ENCODE results near the gene DDX31. TPM values are rescaled to one million over a fixed set of nuclear protein-coding genes. Genes with fewer than 3 reads are reported as not detected.
A peak's percentile ranks its signal among the peaks of the same experiment; 100 is the strongest.
"Not testable (repeated sequence)": the region's sequence is repeated elsewhere in the genome, so short reads cannot be mapped to it uniquely, and the experiment has no call there.

DDX31 gene
- 1 to 10 TPM; 6.8 to 6.9 TPM for total RNA-seq
- long read RNA-seq, donor 1, full-length matches to known transcripts: 3 of 6 reads
- long read RNA-seq, donor 1, partial matches to known transcripts: 0 of 6 reads
- long read RNA-seq, donor 1, other reads (novel, unspliced or antisense): 3 of 6 reads
- long read RNA-seq, donor 2, full-length matches to known transcripts: 8 of 13 reads
- long read RNA-seq, donor 2, partial matches to known transcripts: 3 of 13 reads
- long read RNA-seq, donor 2, other reads (novel, unspliced or antisense): 2 of 13 reads

DNA sequence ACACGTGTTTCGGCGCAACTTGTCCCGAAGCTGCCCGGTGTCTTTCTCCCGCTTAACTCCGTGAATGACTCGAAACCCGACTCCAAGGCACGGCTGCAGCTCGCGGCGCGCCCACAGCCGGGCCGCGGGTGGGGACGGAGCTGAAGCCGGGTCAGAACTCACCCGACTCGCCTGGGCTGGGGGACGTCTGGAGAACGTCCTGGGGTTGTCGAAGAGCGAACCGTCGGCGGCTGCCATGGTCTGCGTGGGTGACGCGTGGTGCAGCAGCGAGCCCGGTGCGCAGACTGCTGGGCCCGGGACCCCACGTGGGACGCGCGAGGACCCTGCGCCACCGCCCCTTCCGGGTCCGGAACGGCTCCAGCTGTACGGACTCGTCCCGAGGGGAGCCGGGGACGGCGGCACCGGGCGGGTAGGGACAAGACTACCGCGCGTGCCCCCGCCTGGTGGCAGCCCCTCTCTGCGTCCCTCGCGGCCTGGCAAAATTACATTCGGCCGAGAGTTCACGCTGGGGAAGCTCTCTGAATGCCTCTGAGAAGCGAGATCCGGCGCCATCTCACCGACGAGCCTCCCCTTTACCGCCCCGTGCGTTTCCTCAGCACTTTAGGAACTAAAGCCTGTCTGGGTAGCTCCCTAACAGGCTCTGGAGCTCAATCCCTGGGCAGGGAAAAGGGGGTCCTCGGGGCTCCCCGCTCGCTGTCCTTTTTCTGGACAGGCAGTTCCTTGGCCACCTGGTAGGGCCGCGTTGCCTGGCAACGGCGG lies at the start of gene DDX31:
Gene DDX31, minus strand, starts transcription at position 286 of the 759 bp plus-strand sequence. Its CDS starts 49 bp downstream, at position 237.
- peak; percentile 96 for DNase-seq (ENCODE audit: low spot score)
- intact Hi-C loops (cut with DNase I): loop anchor here in 1 of 2 donors (10.0 kb wide), 1 partner anchor 125 kb away; no protein-coding TSS in a partner anchor

DNA sequence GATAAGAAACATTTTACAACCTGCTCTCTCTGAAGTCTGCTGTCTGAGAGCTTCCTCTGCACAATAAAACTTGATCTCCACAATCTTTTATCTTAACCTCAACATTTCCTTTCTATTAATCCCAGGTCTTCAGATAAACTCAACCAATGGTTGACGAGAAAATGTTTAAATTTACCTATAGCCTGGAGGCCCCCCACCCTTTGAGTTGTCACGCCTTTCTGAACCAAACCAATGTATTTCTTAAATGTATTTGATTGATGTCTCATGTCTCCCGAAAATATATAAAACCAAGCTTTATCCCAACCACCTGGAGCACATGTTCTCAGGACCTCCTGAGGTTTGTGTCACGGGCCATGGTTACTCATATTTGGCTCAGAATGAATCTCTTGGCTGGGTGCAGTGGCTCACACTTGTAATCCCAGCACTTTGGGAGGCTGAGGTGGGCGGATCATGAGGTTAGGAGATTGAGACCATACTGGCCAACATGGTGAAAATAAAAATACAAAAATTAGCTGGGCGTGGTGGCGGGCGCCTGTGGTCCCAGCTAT lies 48.7 kb upstream of the DDX31 start:
- intact Hi-C loops (cut with DNase I); DNase-seq (ENCODE audit: low spot score): not testable (repeated sequence)

DNA sequence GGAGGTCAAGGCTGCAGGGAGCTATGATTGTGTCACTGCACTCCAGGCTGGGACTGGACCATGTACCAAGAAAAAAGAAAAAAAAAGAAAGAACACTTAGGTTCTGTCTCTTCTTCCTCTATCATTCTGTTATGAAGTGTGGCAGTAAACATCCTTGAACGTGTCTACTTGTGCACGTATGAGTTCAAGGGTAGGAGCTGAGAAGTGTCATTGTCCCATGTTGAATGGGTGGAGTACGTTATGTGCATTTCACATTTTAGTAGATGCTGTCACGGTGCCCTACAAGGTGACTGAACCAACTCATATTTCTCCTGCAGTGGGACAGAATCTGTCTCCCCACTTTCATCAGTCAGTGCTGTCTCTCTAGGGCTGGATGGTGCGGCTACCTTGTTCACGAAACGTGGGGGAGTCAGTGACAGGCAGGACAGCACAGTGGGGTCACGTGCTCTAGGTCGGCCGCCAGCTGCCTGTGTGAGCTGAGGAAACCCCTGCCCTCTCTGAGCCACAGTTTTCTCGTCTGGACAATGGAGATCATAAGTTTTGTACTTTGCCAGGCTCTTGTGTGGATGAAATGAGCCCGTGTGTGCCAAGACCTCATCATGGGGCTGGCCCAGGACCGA lies 47.7 kb upstream of the DDX31 start:
- DNase-seq (ENCODE audit: low spot score): no peak
- intact Hi-C loops (cut with DNase I): no loop called here

DNA sequence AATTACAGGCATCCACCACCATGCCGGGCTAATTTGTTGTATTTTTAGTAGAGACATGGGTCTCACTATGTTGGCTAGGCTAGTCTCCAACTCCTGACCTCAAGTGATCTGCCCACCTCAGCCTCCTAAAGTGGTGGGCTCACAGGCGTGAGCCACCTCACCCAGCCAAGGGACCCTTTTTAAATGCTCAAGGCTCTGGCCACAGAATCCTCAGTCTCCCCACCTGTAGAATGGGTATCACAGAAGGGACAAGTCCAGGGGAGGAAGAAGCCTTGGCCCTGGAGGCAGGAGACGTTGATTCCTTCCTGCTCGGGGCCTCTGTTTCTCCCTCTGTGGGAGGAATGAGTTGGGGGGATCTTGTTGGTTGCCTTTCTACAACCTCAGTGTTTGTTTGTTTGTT lies 46.2 kb upstream of the DDX31 start:
- intact Hi-C loops (cut with DNase I): no loop called here
- DNase-seq (ENCODE audit: low spot score): no peak

DNA sequence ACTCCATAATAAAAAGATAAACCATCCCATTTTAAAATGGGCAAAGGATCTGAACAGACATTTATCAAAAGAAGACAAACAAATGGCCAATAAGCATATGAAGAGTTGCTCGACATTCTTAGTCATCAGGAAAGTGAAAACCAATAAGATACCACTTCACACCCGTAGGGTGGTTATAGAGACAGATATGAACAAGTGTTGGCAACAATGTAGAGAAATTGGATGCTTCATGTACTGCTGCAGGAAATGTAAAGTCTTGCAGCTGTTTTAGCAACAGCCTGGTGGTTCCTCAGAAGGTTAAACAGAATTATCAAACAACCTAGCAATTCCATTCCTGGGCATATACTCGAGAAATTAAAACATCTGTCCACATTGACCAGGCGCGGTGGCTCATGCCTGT lies 43.0 kb upstream of the DDX31 start:
- no peak for DNase-seq (ENCODE audit: low spot score)
- intact Hi-C loops (cut with DNase I): no loop called here

DNA sequence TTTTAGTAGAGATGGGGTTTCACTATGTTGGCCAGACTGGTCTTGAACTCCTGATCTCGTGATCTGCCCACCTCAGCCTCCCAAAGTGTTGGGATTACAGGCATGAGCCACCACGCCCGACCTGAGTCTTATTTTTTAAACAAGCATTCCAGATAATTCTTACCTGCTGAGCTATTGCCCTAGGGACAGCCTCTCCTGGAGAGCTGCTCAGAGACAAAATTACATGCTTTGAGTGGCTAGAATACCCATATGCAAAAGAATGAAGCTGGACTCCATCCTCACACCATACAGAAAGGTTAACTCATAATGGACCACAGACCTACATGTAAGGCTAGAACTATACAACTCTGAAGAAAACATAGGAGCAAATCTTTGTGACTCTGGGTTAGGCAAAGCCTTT lies 42.1 kb upstream of the DDX31 start:
- intact Hi-C loops (cut with DNase I): no loop called here
- no peak for DNase-seq (ENCODE audit: low spot score)

DNA sequence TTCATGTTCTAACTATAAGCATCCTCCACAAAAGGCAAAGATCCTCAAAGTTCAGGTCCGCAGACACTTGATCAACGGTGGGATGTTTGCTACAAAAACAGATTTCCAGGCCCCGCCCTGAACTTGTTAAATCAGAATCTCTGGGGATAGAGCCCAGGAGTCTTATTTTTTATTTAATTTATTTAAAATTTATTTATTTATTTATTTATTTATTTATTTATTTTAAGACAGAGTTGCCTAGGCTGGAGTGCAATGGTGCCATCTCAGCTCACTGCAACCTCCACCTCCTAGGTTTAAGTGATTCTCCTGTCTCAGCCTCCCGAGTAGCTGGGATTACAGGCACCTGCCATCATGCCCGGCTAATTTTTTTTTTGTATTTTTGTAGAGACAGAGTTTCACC lies 41.4 kb upstream of the DDX31 start:
- DNase-seq (ENCODE audit: low spot score); intact Hi-C loops (cut with DNase I): not testable (repeated sequence)

DNA sequence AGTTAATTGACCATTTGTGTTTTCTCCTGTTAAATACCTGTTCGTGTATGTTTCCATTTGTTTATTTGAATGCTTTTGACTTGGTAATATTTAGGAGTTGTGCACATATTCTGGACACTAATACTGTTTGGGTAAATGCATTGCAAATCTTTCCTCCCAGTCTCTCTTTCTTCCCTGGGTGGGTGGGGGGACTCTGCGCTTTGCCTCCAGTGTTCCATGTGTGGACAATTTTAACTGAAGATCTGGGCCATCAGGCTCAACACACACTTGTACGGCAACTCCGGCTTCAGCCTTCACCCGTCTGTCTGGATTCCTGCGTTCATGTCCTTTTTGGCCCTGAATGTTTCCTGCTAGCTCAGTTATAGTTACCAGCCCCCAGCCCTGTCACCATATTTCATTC lies 40.5 kb upstream of the DDX31 start:
- DNase-seq (ENCODE audit: low spot score): no peak
- intact Hi-C loops (cut with DNase I): no loop called here

DNA sequence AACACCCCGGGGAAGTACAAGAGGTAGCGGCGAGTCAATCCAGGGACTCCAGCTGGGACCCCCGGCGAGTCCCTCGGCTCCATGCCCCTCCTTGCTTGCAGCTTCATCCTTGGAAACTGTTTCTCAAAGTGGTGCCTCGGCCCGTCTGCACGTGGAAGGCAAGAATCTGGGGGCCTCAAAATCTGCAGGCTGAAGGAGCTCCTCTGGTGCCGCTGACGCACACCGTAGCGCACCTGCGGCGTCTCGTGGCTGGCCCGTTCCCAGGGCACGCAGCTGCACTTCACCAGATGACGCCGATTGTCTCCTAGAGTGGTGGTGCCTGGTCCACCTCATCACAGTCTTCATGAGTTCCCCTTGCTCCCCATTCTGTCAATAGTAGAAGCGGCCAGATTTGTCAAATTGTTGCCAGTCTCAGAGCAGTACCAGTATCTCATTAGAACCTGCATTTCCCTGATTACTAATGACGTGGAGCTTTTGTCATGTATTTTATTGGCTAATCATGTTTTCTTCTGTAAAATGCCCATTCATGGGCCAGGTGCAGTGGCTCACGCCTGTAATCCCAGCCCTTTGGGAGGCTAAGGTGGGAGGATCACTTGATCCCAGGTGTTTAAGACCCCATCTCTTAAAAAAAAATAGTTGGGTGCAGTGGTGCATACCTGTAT lies 39.1 kb upstream of the DDX31 start:
- intact Hi-C loops (cut with DNase I): no loop called here
- no peak for DNase-seq (ENCODE audit: low spot score)

DNA sequence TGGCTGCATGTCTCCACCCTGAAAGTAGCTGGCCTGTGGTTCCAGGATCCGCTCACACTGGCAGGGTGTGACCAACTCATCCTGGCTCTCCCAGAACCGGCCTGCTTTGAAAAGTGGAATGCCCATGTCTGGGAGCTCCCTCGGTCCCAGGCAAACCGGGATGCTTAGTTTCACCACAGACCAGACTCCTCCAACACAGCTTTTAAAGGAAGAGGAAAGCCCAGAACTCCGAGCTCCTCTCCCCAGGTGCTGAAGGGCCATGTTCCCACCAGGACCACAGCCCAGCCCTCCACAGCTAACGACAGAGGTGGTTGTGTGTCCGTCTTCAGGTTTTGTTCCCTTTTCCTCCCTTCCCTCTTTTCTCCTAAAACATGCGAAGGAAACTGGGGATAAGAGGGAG lies 38.5 kb upstream of the DDX31 start:
- intact Hi-C loops (cut with DNase I): no loop called here
- DNase-seq (ENCODE audit: low spot score): no peak

DNA sequence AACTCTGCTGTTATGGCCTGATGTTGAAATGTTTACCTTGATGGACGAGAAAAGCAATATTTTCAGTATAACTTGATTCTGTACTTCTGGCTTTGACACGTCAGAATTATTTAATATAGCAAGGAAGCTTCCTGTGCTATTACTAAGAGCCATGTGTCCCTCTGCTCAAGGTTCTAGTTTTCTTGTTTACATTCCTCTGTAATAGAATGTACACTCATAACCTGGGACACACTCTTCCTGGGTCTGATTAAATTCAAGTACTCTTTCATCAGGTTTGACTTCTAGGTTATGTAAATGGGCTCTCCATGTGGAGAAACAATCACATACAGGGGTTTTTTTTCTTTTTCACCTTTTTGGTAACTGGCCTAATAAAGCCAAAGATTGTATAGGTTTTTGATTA lies 33.6 kb upstream of the DDX31 start:
- no peak for DNase-seq (ENCODE audit: low spot score)
- intact Hi-C loops (cut with DNase I): no loop called here

DNA sequence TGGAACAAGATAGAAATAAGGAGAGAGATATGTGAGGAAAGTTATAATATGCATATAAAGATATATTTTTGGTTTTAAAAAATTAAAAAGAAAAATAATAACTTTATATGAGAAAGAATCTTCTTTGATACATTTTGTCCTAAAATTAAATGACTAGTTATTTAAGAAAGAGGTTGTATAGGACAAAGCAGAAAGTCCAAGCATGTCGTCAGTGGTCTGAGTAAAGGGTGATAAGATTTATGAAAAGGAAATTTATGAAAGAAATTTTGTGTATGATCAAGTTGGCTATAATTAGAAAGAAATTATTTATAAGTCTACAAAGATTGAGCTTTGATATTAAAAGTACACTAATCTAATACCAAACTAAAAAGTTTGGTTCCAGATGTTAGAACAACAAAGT lies 32.5 kb upstream of the DDX31 start:
- intact Hi-C loops (cut with DNase I): no loop called here
- no peak for DNase-seq (ENCODE audit: low spot score)

DNA sequence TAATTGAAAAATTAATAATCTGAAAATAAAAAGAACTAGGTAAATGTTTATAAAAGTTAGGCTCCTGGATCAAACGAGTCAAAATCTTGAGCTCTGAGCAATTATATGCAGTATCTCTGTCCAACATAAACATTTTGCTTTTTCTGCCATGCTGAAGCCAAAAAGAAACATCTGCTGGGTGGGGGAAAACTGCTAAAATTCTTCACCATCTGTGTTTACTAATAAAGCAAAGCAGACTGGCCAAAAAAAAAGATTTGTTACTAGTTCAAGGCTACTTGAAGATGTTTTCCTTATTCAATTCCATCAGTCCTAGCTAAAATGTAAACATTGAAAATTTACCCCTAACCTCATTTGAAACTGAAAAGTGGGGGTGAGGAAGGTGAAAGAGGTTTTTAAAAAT lies 30.2 kb upstream of the DDX31 start:
- intact Hi-C loops (cut with DNase I): no loop called here
- DNase-seq (ENCODE audit: low spot score): no peak

DNA sequence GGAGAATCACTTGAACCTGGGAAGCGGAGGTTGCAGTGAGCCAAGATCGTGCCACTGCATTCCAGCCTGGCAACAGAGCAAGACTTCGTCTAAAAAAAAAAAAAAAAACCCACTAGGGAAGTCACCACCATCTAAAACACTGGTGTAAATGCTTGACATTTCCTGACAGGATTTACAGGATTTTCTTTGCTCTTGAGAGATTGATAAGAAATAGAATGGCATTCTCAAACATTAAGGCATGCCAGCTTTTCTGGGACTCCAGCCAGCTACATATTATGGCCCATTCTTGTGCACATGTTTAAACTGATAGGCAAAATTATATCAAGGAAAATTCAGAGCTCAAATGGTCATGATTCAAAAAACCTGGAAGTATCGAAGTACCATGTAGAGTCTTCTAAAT lies 29.2 kb upstream of the DDX31 start:
- no peak for DNase-seq (ENCODE audit: low spot score)
- intact Hi-C loops (cut with DNase I): no loop called here

DNA sequence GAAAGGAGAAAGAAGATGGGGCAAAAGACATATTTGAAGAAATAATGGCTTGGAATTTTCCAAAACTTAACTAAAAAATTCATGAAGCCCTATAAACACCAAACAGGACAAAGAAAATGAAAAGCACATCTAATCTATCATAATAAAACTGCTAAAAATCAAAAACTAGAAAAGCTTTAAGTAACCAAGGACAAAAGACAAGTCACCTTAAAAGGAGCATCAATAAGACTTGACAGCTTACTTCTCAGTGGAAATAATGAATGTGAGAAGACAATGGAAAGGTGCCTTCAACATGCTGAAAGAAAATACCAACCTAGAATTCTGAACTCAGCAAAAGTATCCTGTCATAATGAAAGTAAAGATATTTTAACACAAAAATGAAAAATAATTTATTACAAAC lies 27.4 kb upstream of the DDX31 start:
- intact Hi-C loops (cut with DNase I): no loop called here
- no peak for DNase-seq (ENCODE audit: low spot score)

DNA sequence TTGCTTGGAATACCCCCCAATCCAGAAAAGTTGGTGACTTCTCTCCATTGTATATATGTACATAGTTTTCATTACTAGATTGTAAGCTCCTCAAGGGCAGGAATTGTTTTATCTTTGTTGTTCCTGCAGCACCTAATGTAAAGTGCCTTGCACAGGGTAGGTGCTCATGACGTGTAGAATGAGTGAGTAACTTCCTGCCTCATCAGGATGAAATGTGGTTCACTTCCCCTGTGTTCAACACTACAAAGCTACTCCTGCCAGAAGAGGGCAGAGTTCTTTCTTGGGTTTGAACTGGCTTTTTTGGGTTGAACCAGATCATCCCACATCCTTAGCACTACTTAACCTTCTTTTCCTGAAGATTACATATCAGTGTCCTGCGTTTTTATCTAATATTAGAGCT lies 24.4 kb upstream of the DDX31 start:
- DNase-seq (ENCODE audit: low spot score): no peak
- intact Hi-C loops (cut with DNase I): no loop called here

DNA sequence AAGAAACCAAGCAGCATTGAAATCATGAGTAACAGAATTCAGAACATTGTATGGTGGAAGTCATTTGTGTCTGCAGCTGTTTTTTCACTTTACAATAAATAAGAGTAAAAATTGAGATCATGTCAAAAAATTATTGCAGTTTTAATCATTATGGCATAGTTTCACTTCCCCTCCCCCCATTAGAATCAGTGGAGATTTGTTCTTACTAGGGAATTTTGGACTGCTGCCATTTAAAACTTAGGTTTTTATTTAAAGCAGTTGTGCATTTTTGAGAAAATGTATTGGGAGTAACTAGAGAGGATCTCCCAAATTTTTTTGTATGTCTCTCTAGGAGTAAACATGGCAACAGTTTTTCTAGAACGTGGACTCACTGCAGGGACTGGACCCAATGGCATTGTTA lies 20.9 kb upstream of the DDX31 start:
- intact Hi-C loops (cut with DNase I): no loop called here

DNA sequence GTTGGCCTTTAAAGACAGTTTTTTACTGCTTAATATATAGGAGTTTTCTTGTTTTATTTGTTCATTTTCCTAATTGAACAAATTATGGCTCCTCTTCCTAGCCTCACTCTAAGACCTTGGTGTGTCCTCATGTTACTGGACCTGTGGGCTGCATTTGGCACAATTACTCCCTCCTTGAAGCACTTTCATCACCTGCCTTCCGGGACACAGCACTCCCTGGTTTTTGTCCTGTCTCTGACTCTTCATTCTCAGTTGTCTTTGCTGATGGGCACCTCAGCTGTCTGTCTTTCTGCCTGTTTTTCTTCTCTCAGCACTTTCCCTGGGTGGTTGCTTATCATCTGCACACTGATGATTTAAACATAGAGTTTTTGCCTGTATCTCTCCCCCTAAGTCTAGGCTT lies 14.1 kb upstream of the DDX31 start:
- intact Hi-C loops (cut with DNase I): no loop called here

More for the DNA sequence above, 20.9 kb upstream of the DDX31 start:
- DNase-seq (ENCODE audit: low spot score): no peak

DNA sequence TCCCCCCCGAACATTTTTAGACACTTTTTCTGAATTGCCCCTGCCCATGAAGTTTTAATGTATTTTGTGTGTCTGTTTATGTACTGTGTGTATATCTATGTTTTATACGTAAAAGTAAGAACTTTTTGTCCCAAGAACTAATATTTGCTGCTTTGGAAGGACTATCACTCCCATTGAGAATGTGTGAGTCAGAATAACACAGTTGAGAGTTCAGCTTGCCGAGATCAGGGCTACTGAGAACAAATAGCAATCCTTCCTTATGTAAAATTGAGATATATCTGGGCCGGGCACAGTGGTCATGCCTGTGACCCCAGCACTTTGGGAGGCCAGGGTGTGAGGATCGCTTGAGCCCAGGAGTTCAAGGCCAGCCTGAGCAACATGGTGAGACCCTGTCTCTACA lies 11.8 kb upstream of the DDX31 start:
- intact Hi-C loops (cut with DNase I): no loop called here
- no peak for DNase-seq (ENCODE audit: low spot score)

More for the DNA sequence above, 14.1 kb upstream of the DDX31 start:
- no peak for DNase-seq (ENCODE audit: low spot score)
